Subcutaneous adipose tissue (tissue), 4 donors: Measurements from ENCODE around the gene OR6B1. TPM values are rescaled to one million over a fixed set of nuclear protein-coding genes. Genes with fewer than 3 reads are reported as not detected.

Source experiments
- CTCF ChIP-seq: fragments of 450-650 bp; IDR thresholded peaks from one replicate; pipeline ENCODE4 v1.5.1; 2016; ENCODE audit warnings: low read depth, mild to moderate bottlenecking, control low read depth, antibody characterized with exemption, moderate library complexity
- total RNA-seq, 4 donors: library from RNA; depleted of rRNA; stranded (reverse); fragments of >200 nt; gene quantifications; one replicate each; pipeline ENCODE4 v1.1.0, GENCODE V29; 2016

OR6B1 gene
- total RNA-seq, 4 donors from 2014 or later: not detected

DNA sequence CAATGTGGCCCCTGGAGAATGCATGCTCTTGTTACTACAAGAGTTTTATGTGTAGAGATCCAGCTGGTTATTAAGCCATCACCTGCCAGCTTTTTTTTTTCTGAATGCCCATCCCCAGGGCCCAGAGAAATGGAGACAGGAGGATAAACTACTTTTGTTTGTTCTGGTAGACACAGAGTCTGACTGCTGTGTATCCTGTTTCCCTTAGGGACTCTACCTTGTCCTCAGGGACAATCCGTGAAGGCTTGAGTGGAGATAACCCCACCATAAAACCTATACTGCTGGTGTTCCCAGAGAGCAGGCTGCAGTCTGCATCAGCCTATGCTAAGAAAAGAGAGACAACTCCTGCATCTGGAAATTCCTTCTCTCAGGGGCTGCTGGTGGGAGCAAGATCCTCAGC, 48.5 kb downstream of the OR6B1 start, which contains the start of gene OR2A5:
Gene OR2A5 (plus strand): TSS at position 301 of the 400 bp plus-strand sequence. CDS start 1,454 bp downstream, outside the sequence.
- no peak for TF ChIP-seq CTCF

- no peak for TF ChIP-seq CTCF
Observed at GRCh38 chr7:144049491-144049890, 49.4 kb downstream of the OR6B1 start.

DNA sequence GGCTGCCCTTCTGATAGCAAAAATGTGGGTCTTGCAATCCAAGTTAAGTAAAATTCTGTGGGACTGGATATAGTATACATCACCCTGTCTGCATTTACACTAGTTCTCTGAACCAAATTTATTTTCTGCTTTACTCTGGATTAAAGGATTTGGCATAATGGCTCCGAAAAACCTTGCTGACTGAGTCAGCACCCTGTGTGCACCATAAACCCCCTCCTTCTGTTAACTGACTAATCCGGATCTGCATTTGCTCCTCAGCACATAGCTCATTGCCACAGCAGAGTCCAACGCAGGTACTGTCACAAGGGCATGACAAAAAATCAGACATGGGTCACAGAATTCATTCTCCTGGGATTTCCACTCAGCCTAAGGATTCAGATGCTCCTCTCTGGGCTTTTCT, 50.0 kb downstream of the OR6B1 start:
- no peak for TF ChIP-seq CTCF

- no peak for TF ChIP-seq CTCF
Observed at GRCh38 chr7:144057954-144058353, 57.8 kb downstream of the OR6B1 start.

Other genes starting within 250 kb of the OR6B1 start
- 1 to 10 TPM in 3 of 4 donors, not detected in 1; 1.0 to 2.0 (median 1.5) TPM for gene CTAGE6, start 242.6 kb upstream of the OR6B1 start, total RNA-seq
- gene TCAF1, start 98.1 kb upstream of the OR6B1 start, total RNA-seq: 10 to 100 TPM; 30.0 to 59.5 (median 39.5) TPM
- gene OR2F2, start 65.1 kb upstream of the OR6B1 start, total RNA-seq: not detected
- not detected for gene OR2F1, start 45.5 kb upstream of the OR6B1 start, total RNA-seq
- gene OR2A5, start 48.6 kb downstream of the OR6B1 start, total RNA-seq: not detected
- not detected for gene OR2A25, start 69.5 kb downstream of the OR6B1 start, total RNA-seq
- not detected for gene OR2A12, start 86.0 kb downstream of the OR6B1 start, total RNA-seq
- gene OR2A2, start 109.3 kb downstream of the OR6B1 start, total RNA-seq: not detected
- gene OR2A14, start 122.9 kb downstream of the OR6B1 start, total RNA-seq: not detected
- gene CTAGE4, start 183.1 kb downstream of the OR6B1 start, total RNA-seq: 1 to 10 TPM in 3 of 4 donors, under 1 TPM in 1; 0.75 to 2.3 (median 1.6) TPM
- 1 to 10 TPM; 2.8 to 4.9 (median 4.3) TPM for gene ARHGEF35, start 195.5 kb downstream of the OR6B1 start, total RNA-seq
- under 1 TPM in 2 of 4 donors, not detected in 2; 0.19 to 0.44 TPM for gene OR2A42, start 239.3 kb downstream of the OR6B1 start, total RNA-seq